KMS-11 (cell line): ENCODE data around the gene DLG5.

Experiments used
- H2AFZ ChIP-seq: fragments of 200-600 bp; sonication (generic); 2 replicates; pipeline ENCODE4 v1.6.1; 2016; ENCODE audit warnings: antibody characterized with exemption, mixed run types, low read depth
- H3K27ac ChIP-seq: fragments of 200-600 bp; sonication (generic); 2 replicates; pipeline ENCODE4 v1.6.1; 2016; ENCODE audit warnings: mild to moderate bottlenecking, mixed run types
- H3K27me3 ChIP-seq: fragments of 200-600 bp; sonication (generic); 2 replicates; pipeline ENCODE4 v1.6.1; 2017; ENCODE audit warnings: mild to moderate bottlenecking, low read depth, mixed run types, moderate library complexity; ENCODE audit not compliant: insufficient read depth
- H3K36me3 ChIP-seq: fragments of 200-600 bp; sonication (generic); 2 replicates; pipeline ENCODE4 v1.6.1; 2017; ENCODE audit warnings: mild to moderate bottlenecking, mixed run types; ENCODE audit not compliant: insufficient read depth
- H3K4me1 ChIP-seq: fragments of 200-600 bp; sonication (generic); 2 replicates; pipeline ENCODE4 v1.6.1; 2016; ENCODE audit warnings: mild to moderate bottlenecking, low read depth, mixed run types; ENCODE audit not compliant: poor library complexity, severe bottlenecking
- H3K4me2 ChIP-seq: fragments of 200-600 bp; sonication (generic); 2 replicates; pipeline ENCODE4 v1.7.0; 2016; ENCODE audit warnings: mild to moderate bottlenecking, mixed run types
- H3K4me3 ChIP-seq: fragments of 200-600 bp; sonication (generic); IDR thresholded peaks from 2 replicates; pipeline ENCODE4 v1.6.1; 2017; ENCODE audit warnings: low read depth, low read length, mixed read lengths; ENCODE audit not compliant: insufficient read depth
- H3K79me2 ChIP-seq: fragments of 200-600 bp; sonication (generic); 2 replicates; pipeline ENCODE4 v1.6.1; 2016; ENCODE audit warnings: low read depth, mixed run types; ENCODE audit not compliant: insufficient read depth
- H3K9ac ChIP-seq: fragments of 200-600 bp; sonication (generic); 2 replicates; pipeline ENCODE4 v1.6.1; 2016; ENCODE audit warnings: mild to moderate bottlenecking, mixed run types
- H4K20me1 ChIP-seq: fragments of 200-600 bp; sonication (generic); 2 replicates; pipeline ENCODE4 v1.6.1; 2016; ENCODE audit warnings: mild to moderate bottlenecking, mixed run types; ENCODE audit not compliant: insufficient read depth
- TF ChIP-seq, protein P1 (sequence below): fragments of 200-600 bp; sonication (generic); conservative IDR thresholded peaks from 2 replicates; pipeline ENCODE4 v1.6.1; 2017; ENCODE audit warnings: low read depth, mild to moderate bottlenecking, antibody characterized with exemption, low read length, moderate library complexity, mixed read lengths

The DLG5 gene

DNA sequence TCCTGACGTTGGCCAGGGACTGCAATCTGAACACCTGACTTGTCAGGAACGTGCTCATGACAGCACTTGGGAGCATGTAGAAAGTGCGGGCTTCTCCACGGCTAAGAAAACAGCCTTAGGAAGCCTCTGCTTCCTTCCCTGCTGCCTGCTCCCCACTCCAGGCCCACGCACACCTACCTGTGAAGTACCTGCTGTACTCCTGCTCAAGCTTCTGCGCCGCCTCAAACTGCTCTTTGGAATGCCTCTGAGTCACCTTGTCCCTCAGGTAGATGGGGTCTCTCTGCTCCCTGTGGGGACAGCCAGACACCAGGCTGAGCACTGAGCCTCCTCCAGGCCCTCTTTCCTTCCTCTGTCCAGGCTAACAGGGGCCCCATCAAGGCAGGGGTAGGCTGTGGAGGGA is 132.7 kb downstream of the DLG5 start:
- H3K79me2 ChIP-seq, result no peaks in the 10 kb centered on the region
- no peaks in the 10 kb centered on the region for H3K36me3 ChIP-seq
- TF ChIP-seq, protein P1, sequence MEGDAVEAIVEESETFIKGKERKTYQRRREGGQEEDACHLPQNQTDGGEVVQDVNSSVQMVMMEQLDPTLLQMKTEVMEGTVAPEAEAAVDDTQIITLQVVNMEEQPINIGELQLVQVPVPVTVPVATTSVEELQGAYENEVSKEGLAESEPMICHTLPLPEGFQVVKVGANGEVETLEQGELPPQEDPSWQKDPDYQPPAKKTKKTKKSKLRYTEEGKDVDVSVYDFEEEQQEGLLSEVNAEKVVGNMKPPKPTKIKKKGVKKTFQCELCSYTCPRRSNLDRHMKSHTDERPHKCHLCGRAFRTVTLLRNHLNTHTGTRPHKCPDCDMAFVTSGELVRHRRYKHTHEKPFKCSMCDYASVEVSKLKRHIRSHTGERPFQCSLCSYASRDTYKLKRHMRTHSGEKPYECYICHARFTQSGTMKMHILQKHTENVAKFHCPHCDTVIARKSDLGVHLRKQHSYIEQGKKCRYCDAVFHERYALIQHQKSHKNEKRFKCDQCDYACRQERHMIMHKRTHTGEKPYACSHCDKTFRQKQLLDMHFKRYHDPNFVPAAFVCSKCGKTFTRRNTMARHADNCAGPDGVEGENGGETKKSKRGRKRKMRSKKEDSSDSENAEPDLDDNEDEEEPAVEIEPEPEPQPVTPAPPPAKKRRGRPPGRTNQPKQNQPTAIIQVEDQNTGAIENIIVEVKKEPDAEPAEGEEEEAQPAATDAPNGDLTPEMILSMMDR, result no peak
- no peak overlapping the region for H3K4me2 ChIP-seq
- H4K20me1 ChIP-seq, result no peaks in the 10 kb centered on the region
- H2AFZ ChIP-seq, result no peak overlapping the region
- no peak overlapping the region for H3K27ac ChIP-seq
- H3K27me3 ChIP-seq, result no peaks in the 10 kb centered on the region
- no peak overlapping the region for H3K9ac ChIP-seq
- no peak overlapping the region for H3K4me3 ChIP-seq
- peaks cover under 1% of the 10 kb centered on the region for H3K4me1 ChIP-seq

DNA sequence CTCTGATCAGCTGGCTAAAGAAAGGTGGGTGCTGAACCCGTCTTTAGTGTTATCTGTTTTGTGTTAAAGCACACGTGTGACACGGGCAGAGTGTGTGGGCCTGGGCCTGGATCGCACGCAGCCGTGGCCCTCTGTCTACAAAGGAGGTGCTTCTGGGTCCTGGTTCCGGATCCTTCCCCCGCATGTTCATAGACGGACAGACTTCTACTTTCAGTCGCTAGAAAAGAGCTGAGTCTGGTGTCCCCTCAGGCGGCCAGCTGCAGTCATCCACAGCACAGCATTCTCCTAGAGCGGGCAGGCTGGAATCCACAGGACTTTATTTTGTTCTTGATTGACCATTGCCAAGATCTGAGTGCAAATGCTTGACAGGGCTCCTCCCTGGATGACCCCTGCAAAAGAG is 134.4 kb downstream of the DLG5 start:
- Histone ChIP-seq H2AFZ (no peak overlapping the region), H4K20me1 (no peaks in the 10 kb centered on the region), H3K36me3 (no peaks in the 10 kb centered on the region), H3K4me1 (no peaks in the 10 kb centered on the region), H3K27me3 (no peaks in the 10 kb centered on the region), H3K27ac (no peak overlapping the region), H3K9ac (no peak overlapping the region), H3K4me2 (no peak overlapping the region), H3K79me2 (no peaks in the 10 kb centered on the region), H3K4me3 (no peak overlapping the region)
- TF ChIP-seq, protein P1, result no peak

DNA sequence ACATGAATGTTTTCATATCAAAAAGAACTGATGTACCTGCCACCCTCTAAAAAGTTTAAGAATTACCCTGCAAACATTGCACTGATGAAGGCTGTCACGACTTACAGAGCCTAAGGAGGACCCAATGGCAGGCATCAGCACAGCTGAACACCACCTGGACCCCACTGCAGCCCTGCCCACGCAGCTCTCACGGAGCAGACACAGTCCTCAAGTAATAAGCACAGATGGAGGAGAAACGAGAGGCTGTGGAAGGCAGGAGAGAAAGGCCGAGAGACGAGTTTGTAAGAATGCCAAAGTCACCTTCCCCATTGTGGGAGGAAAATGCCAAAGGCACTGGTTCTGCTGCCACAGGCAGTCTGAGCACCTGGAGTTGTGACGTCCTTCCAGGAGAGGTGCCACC is 135.0 kb downstream of the DLG5 start:
- Histone ChIP-seq H3K9ac (no peak overlapping the region), H4K20me1 (no peaks in the 10 kb centered on the region), H2AFZ (no peak overlapping the region), H3K4me3 (no peak overlapping the region), H3K27ac (no peak overlapping the region), H3K4me1 (no peaks in the 10 kb centered on the region), H3K36me3 (no peaks in the 10 kb centered on the region), H3K79me2 (no peaks in the 10 kb centered on the region), H3K27me3 (no peaks in the 10 kb centered on the region), H3K4me2 (no peak overlapping the region)
- TF ChIP-seq, protein P1, result no peak

DNA sequence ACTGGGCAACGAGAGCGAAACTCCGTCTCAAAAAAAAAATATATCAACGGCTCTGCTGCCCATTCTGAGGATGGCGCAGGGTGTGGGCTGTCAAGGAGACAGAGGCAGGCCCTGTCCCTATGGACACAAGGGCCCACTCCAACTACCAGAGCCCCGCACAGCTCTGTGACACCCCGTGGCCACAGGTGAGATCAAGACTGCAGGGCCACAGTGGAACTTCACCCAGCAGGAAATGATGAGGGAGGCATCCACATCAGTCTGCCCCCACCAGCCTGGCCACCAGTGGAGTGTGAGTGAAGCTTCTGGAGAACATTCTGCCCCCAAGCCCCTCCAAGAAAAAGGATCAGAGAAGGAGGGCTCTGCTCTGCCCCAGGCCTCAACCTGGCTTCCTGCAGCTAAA is 136.7 kb downstream of the DLG5 start:
- Histone ChIP-seq H4K20me1 (no peaks in the 10 kb centered on the region), H3K36me3 (no peaks in the 10 kb centered on the region), H3K4me1 (no peaks in the 10 kb centered on the region), H3K4me2 (no peak overlapping the region), H3K4me3 (no peak overlapping the region), H3K27ac (no peak overlapping the region), H3K27me3 (no peaks in the 10 kb centered on the region), H3K9ac (no peak overlapping the region), H3K79me2 (no peaks in the 10 kb centered on the region), H2AFZ (no peak overlapping the region)
- TF ChIP-seq, protein P1, result no peak
